Lung (tissue), 12 donors: ENCODE measurements around the gene TNFRSF11A. TPM values are rescaled to one million over a fixed set of nuclear protein-coding genes. Genes with fewer than 3 reads are reported as not detected.

Experiments
- ATAC-seq: fragments of 200-7000 bp; cut with Tn5 transposase; one replicate; pipeline ENCODE4 v1.9.1; 2020; ENCODE audit warnings: moderate number of reproducible peaks; ENCODE audit not compliant: insufficient read depth, low FRiP score
- DNase-seq, 3 donors: peaks; one replicate each; pipeline ENCODE4 v3.0.0-alpha.2; 2013 to 2017
- H3K27ac ChIP-seq, 2 donors: one replicate each; pipeline ENCODE4 v1.5.1; 2013; ENCODE audit warnings: mild to moderate bottlenecking in 2 of 2, moderate library complexity in 2 of 2, control low read depth in 1 of 2, inconsistent platforms in 1 of 2, low read depth in 1 of 2, low read length in 1 of 2
- H3K27me3 ChIP-seq, 3 donors: one replicate each; pipeline ENCODE4 v1.5.1; 2013; ENCODE audit warnings: low read length in 2 of 3; ENCODE audit not compliant: control insufficient read depth in 3 of 3, insufficient read depth in 3 of 3
- H3K36me3 ChIP-seq, 4 donors: one replicate each; pipeline ENCODE4 v1.5.1; 2013; ENCODE audit warnings: low read length in 4 of 4, mild to moderate bottlenecking in 1 of 4, moderate library complexity in 1 of 4; ENCODE audit not compliant: control insufficient read depth in 4 of 4, insufficient read depth in 4 of 4
- H3K4me1 ChIP-seq, 5 donors: one replicate each; pipeline ENCODE4 v1.5.1; 2013; ENCODE audit warnings: low read length in 5 of 5, mild to moderate bottlenecking in 2 of 5, moderate library complexity in 1 of 5; ENCODE audit not compliant: control insufficient read depth in 5 of 5, insufficient read depth in 5 of 5
- H3K4me3 ChIP-seq: one replicate; pipeline ENCODE4 v1.5.1; 2013; ENCODE audit warnings: mild to moderate bottlenecking, control low read depth, moderate library complexity
- H3K9ac ChIP-seq, 2 donors: one replicate each; pipeline ENCODE4 v1.5.1; 2013; ENCODE audit warnings: low read length in 2 of 2, control low read depth in 1 of 2; ENCODE audit not compliant: insufficient read depth in 1 of 2
- H3K9me3 ChIP-seq, 4 donors: one replicate each; pipeline ENCODE4 v1.5.1; 2013; ENCODE audit warnings: low read length in 3 of 4, mild to moderate bottlenecking in 1 of 4, moderate library complexity in 1 of 4; ENCODE audit not compliant: control insufficient read depth in 4 of 4, insufficient read depth in 3 of 4
- CTCF ChIP-seq: IDR thresholded peaks from 2 replicates; pipeline ENCODE4 v1.5.1; 2012; ENCODE audit warnings: mild to moderate bottlenecking; ENCODE audit errors: control extremely low read depth, extremely low read depth
- WGBS, 2 donors: extraction: QIAGEN DNeasy Blood & Tissue Kit; methylation state at CpG; one replicate each; pipeline ENCODE4 v1.1.7; 2013; 5-methylcytosine and 5-hydroxymethylcytosine counted together
- polyA plus RNA-seq, 2 donors: library from polyadenylated mRNA; stranded (reverse); fragments of 200-250 nt; gene quantifications; one replicate each; pipeline ENCODE4 v1.2.1, GENCODE V29; 2013
- total RNA-seq, 2 donors: library from RNA; depleted of rRNA in 1 of 2; stranded (reverse); fragments of >200 nt in 1 of 2; gene quantifications; one replicate each; pipeline ENCODE4 v1.2.1, GENCODE V29; 2014 to 2021
- donor health status: control.
- donor health status: control.
- donor health status: Bipolar disorder and iron deficiency.
- donor health status: healthy.
- donor health status: DM: yes; HTN: yes; CAD: no.

TNFRSF11A gene
- total and polyA plus RNA-seq, 4 donors = 1.0 to 7.8 (median 2.8) TPM

- H3K27ac ChIP-seq = no peak overlapping the region
- no peak for TF ChIP-seq CTCF
- ATAC-seq = no peak
Measured at GRCh38 chr18:62389761-62390481, 64.8 kb downstream of the TNFRSF11A start.

GRCh38 chr18:62394006-62394763, 69.1 kb downstream of the TNFRSF11A start:
- no peak for DNase-seq
- Histone ChIP-seq H3K4me3 (no peak overlapping the region), H3K36me3 (no peaks in the 10 kb centered on the region), H3K27me3 (no peaks in the 10 kb centered on the region), H3K9ac (no peak overlapping the region), H3K9me3 (no peaks in the 10 kb centered on the region), H3K4me1 (no peaks in the 10 kb centered on the region), H3K27ac (no peak overlapping the region)
- no peak for TF ChIP-seq CTCF
- ATAC-seq = no peak
- WGBS, 2 donors = 82 to 92% methylated on average over 15 of the region's 15 CpGs

More at GRCh38 chr18:62389761-62390481, 64.8 kb downstream of the TNFRSF11A start:
- Histone ChIP-seq H3K27me3 (no peaks in the 10 kb centered on the region), H3K36me3 (no peaks in the 10 kb centered on the region), H3K9ac (no peak overlapping the region), H3K4me3 (no peak overlapping the region), H3K9me3 (peaks cover 0 to 2% (median 0%) of the 10 kb centered on the region in 4 donors), H3K4me1 (no peaks in the 10 kb centered on the region)
- 89 to 93% methylated on average over 11 of the region's 11 CpGs for WGBS, 2 donors
- DNase-seq = no peak

GRCh38 chr18:62396381-62396780, 71.3 kb downstream of the TNFRSF11A start:
- Histone ChIP-seq H3K4me3 (no peak overlapping the region), H3K36me3 (no peaks in the 10 kb centered on the region), H3K4me1 (no peaks in the 10 kb centered on the region), H3K27me3 (no peaks in the 10 kb centered on the region), H3K9me3 (no peaks in the 10 kb centered on the region), H3K27ac (no peak overlapping the region), H3K9ac (no peak overlapping the region)
- TF ChIP-seq CTCF = no peak
- WGBS, 2 donors = 91 to 95% methylated on average over 3 of the region's 3 CpGs
- DNase-seq (no peak), ATAC-seq (no peak)
